Fibroblast of the aortic adventitia (primary cell): ENCODE measurements around the gene MAP1A. TPM values are rescaled to one million over a fixed set of nuclear protein-coding genes. Genes with fewer than 3 reads are reported as not detected.

Source experiments
- DNase-seq: peaks from one replicate; pipeline ENCODE4 v3.0.0-alpha.2; 2010; ENCODE audit warnings: low read depth
- H3K4me3 ChIP-seq: 2 replicates; pipeline ENCODE4 v1.5.1; 2011; ENCODE audit warnings: low read depth, mild to moderate bottlenecking, control low read depth, low read length, moderate library complexity
- CTCF ChIP-seq: IDR thresholded peaks from 2 replicates; pipeline ENCODE4 v1.5.1; 2011; ENCODE audit warnings: mild to moderate bottlenecking, low read length, control low read depth, inconsistent platforms; ENCODE audit not compliant: insufficient read depth
- total RNA-seq: library from RNA; depleted of rRNA; stranded (reverse); fragments of >200 nt; gene quantifications from 2 replicates; pipeline ENCODE4 v1.2.3, GENCODE V29; 2012; ENCODE audit warnings: low replicate concordance

MAP1A gene
- total RNA-seq, 1 donor, result 108 TPM

- H3K4me3 ChIP-seq, result peak overlapping the region; percentile 85
- peak; percentile 53 for TF ChIP-seq CTCF
- DNase-seq, result peak; percentile 97
Observed at GRCh38 chr15:43510200-43511011, 7.0 kb upstream of the MAP1A start.

GRCh38 chr15:43511012-43511885 lies 6.2 kb upstream of the MAP1A start:
- peak; percentile 21 for DNase-seq
- H3K4me3 ChIP-seq, result peak overlapping the region; percentile 85
- TF ChIP-seq CTCF, result peak; percentile 44

- DNase-seq, result no peak
Observed at GRCh38 chr15:43513550-43513949, 3.9 kb upstream of the MAP1A start.

GRCh38 chr15:43514241-43515057 lies 3.0 kb upstream of the MAP1A start:
- peak; percentile 71 for TF ChIP-seq CTCF
- no peak overlapping the region for H3K4me3 ChIP-seq
- DNase-seq, result peak; percentile 44

More at GRCh38 chr15:43513550-43513949, 3.9 kb upstream of the MAP1A start:
- no peak overlapping the region for H3K4me3 ChIP-seq
- no peak for TF ChIP-seq CTCF

GRCh38 chr15:43515741-43516140 lies 1.7 kb upstream of the MAP1A start:
- DNase-seq, result no peak
- no peak for TF ChIP-seq CTCF
- peak overlapping the region; percentile 73 for H3K4me3 ChIP-seq

GRCh38 chr15:43516185-43516584 lies 1.2 kb upstream of the MAP1A start:
- H3K4me3 ChIP-seq, result peak overlapping the region; percentile 73
- DNase-seq, result peak; percentile 87
- TF ChIP-seq CTCF, result no peak
